Measurements from ENCODE around the gene PLCB1.

The PLCB1 gene

DNA sequence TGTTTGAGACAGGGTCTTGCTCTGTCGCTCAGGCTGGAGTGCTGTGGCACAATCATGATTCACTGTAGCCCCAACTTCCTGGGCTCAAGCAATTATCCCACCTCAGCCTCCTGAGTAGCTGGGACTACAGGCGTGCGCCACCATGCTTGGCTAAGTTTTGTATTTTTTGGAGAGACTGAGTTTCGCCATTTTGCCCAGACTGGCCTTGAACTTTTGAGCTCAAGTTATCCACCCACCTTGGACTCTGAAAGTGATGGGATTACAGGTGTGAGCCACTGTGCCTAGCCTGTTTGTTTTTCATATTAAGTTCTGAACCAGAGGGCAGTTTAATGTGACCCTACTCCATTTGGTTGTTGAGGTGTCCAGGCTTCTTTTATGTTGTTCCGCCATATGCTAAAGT lies 194.8 kb downstream of the PLCB1 start:
- no peak overlapping the region for H3K9ac ChIP-seq (ENCODE audit: low read depth in 1 of 2, low read length in 2 of 2)
- no peaks in the 10 kb centered on the region for H3K4me1 ChIP-seq (ENCODE audit: control insufficient read depth in 2 of 2, insufficient read depth in 2 of 2, low read length in 2 of 2)
- H3K36me3 ChIP-seq (ENCODE audit: control insufficient read depth in 2 of 2, insufficient read depth in 2 of 2, low read length in 2 of 2): no peaks in the 10 kb centered on the region
- H3K27me3 ChIP-seq (ENCODE audit: control insufficient read depth in 2 of 2, insufficient read depth in 2 of 2, low read length in 2 of 2): no peaks in the 10 kb centered on the region
- H3K4me3 ChIP-seq (ENCODE audit: low read length in 2 of 2): no peak overlapping the region
- no peak overlapping the region for H3K27ac ChIP-seq (ENCODE audit: low read depth in 2 of 2, low read length in 2 of 2)
- no peaks in the 10 kb centered on the region for H3K9me3 ChIP-seq (ENCODE audit: control insufficient read depth in 2 of 2, low read length in 2 of 2)

DNA sequence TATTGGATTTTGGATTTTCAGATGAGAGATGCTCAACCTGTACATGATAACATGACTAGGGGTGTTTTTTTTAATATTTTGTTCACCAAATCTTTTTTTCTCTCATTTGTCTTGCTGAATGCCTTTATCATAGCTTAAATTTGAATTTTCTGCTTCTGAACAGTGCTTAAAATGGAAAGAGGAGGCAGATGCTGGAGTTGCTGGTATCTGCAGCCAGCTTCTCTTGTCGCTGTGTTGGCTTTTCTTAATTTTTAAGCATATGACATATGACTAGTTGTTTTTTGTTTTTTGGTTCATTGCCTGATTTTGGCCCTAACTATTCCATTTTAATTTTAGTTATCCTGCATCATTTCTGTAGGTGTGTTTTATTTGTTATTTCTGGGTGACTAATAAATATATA lies 196.1 kb downstream of the PLCB1 start:
- H3K4me3 ChIP-seq (ENCODE audit: low read length in 2 of 2): no peak overlapping the region

DNA sequence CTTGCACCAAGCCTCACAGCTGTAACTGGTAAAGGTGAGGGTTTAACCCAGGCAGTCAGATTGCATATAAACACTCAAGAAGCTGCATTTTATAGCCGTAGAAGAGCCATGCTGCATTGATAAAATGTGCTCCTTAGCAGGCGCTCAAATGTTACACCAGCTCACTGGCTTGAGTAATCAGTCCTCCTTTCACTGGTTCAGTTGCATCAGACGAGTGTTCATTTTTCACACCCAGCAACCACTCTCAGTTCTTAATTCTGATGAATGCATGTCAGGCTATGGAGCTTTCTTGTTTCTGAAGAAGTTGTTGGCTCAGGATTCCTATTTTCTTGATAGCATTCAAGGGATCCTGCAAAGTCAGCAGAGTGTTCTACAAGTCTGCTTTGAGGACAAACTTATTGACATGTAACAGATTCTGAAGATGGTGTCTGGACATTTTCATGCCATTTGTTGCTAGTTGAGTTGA lies 198.3 kb downstream of the PLCB1 start:
- H3K4me3 ChIP-seq (ENCODE audit: low read length in 2 of 2): no peak overlapping the region
- no peaks in the 10 kb centered on the region for H3K36me3 ChIP-seq (ENCODE audit: control insufficient read depth in 2 of 2, insufficient read depth in 2 of 2, low read length in 2 of 2)

More for the DNA sequence above, 196.1 kb downstream of the PLCB1 start:
- Histone ChIP-seq H3K9me3 (ENCODE audit: control insufficient read depth in 2 of 2, low read length in 2 of 2) (no peaks in the 10 kb centered on the region), H3K27ac (ENCODE audit: low read depth in 2 of 2, low read length in 2 of 2) (no peak overlapping the region), H3K27me3 (ENCODE audit: control insufficient read depth in 2 of 2, insufficient read depth in 2 of 2, low read length in 2 of 2) (no peaks in the 10 kb centered on the region), H3K36me3 (ENCODE audit: control insufficient read depth in 2 of 2, insufficient read depth in 2 of 2, low read length in 2 of 2) (no peaks in the 10 kb centered on the region), H3K9ac (ENCODE audit: low read depth in 1 of 2, low read length in 2 of 2) (no peak overlapping the region), H3K4me1 (ENCODE audit: control insufficient read depth in 2 of 2, insufficient read depth in 2 of 2, low read length in 2 of 2) (no peaks in the 10 kb centered on the region)

DNA sequence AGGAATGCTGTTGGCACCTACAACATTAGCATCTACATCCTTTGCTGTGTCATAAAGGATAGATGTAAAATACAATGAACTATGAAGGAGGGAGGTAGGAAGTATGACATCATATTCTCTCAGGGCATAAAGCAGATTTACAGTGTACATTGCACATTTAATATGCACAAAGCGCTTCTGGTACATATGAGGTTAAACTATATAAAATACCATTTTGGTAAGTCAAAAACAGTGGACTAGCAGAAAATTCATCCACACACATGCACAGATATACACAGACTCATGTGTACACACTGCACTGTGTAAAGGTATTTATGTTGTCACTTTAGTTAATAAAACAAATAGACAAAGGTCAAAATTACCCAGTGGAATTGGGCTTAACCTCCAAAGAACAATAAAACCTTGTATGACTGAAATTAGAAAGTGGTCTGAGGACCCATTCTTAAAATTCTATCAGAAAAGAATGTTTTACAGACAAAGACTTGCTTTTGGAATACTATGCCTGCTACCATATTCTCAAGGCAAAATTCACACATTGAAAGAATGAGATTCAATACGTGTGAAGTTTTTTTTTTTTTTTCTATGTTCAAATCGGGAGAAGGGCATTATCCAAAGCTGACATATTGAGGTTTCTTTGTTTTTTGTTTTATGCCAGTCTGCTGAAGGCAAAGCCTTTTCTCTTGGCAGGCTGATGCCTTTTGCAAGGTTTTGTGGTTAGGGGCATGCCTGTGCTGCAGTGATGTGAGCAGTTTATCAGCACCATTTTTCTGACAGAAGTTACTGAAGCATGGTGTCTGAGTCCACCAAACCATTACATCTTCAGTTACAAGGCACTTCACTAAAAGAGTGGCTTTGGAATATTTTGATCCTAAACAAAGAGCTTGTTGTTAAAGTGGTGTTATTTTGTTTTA lies 199.0 kb downstream of the PLCB1 start:
- no peak overlapping the region for H3K9ac ChIP-seq (ENCODE audit: low read depth in 1 of 2, low read length in 2 of 2)
- H3K9me3 ChIP-seq (ENCODE audit: control insufficient read depth in 2 of 2, low read length in 2 of 2): no peaks in the 10 kb centered on the region
- H3K27me3 ChIP-seq (ENCODE audit: control insufficient read depth in 2 of 2, insufficient read depth in 2 of 2, low read length in 2 of 2): no peaks in the 10 kb centered on the region
- no peak overlapping the region for H3K4me3 ChIP-seq (ENCODE audit: low read length in 2 of 2)
- no peaks in the 10 kb centered on the region for H3K36me3 ChIP-seq (ENCODE audit: control insufficient read depth in 2 of 2, insufficient read depth in 2 of 2, low read length in 2 of 2)
- no peak overlapping the region for H3K27ac ChIP-seq (ENCODE audit: low read depth in 2 of 2, low read length in 2 of 2)
- H3K4me1 ChIP-seq (ENCODE audit: control insufficient read depth in 2 of 2, insufficient read depth in 2 of 2, low read length in 2 of 2): no peaks in the 10 kb centered on the region

More for the DNA sequence above, 198.3 kb downstream of the PLCB1 start:
- H3K27ac ChIP-seq (ENCODE audit: low read depth in 2 of 2, low read length in 2 of 2): no peak overlapping the region
- no peaks in the 10 kb centered on the region for H3K9me3 ChIP-seq (ENCODE audit: control insufficient read depth in 2 of 2, low read length in 2 of 2)
- H3K4me1 ChIP-seq (ENCODE audit: control insufficient read depth in 2 of 2, insufficient read depth in 2 of 2, low read length in 2 of 2): no peaks in the 10 kb centered on the region
- H3K9ac ChIP-seq (ENCODE audit: low read depth in 1 of 2, low read length in 2 of 2): no peak overlapping the region
- H3K27me3 ChIP-seq (ENCODE audit: control insufficient read depth in 2 of 2, insufficient read depth in 2 of 2, low read length in 2 of 2): no peaks in the 10 kb centered on the region

DNA sequence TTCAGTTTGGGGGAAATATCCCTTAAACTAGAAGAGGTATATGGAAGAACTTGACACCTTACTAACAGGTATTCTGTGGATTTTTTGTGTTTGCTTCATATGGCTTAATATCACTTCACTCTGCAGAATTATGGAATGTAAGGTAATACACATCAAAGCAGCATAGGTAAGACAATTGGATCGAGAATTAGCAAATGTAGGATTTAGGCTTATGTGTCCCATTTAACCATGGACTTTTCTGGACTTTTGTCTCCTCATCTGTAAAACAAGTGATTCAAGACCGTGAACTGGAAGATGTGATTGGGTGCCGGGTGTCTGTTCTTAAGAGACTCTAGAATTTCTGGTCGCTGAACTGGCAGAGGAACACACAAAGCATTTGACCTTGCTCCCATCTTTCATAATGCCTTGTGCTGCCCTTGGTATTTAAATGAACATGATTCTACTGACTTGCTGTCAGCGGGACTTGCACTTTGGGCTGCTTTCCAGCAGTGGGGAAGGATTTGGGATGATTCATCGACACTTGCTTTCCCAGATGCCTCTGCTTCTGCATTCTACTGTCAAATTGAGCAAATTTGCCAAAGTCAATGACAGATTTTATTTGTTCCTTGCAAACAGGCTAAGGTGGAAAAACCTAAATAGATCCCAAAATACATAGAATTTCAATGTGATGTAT lies 199.8 kb downstream of the PLCB1 start:
- Histone ChIP-seq H3K4me1 (ENCODE audit: control insufficient read depth in 2 of 2, insufficient read depth in 2 of 2, low read length in 2 of 2) (no peaks in the 10 kb centered on the region), H3K27me3 (ENCODE audit: control insufficient read depth in 2 of 2, insufficient read depth in 2 of 2, low read length in 2 of 2) (no peaks in the 10 kb centered on the region), H3K9ac (ENCODE audit: low read depth in 1 of 2, low read length in 2 of 2) (no peak overlapping the region), H3K4me3 (ENCODE audit: low read length in 2 of 2) (no peak overlapping the region), H3K36me3 (ENCODE audit: control insufficient read depth in 2 of 2, insufficient read depth in 2 of 2, low read length in 2 of 2) (no peaks in the 10 kb centered on the region), H3K9me3 (ENCODE audit: control insufficient read depth in 2 of 2, low read length in 2 of 2) (no peaks in the 10 kb centered on the region), H3K27ac (ENCODE audit: low read depth in 2 of 2, low read length in 2 of 2) (no peak overlapping the region)

DNA sequence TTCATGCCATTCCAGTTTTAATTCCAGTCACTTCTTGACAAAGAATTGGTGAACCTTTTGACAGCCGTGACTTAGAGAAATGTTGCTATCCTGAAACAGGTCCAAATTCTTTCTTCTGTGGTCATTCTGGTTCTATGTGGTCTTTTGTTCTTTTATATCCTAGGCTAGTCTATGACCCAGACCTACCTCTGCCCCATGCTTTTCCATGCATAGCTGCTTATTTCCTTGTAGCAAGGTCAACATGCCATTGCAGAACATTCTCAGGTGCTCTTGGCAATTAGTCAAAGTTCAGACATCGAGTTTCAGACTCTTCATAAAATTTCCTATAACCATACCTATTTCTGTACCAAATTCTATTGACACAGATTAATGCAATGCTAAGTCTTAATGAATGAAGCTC lies 202.6 kb downstream of the PLCB1 start:
- Histone ChIP-seq H3K9me3 (ENCODE audit: control insufficient read depth in 2 of 2, low read length in 2 of 2) (no peaks in the 10 kb centered on the region), H3K27me3 (ENCODE audit: control insufficient read depth in 2 of 2, insufficient read depth in 2 of 2, low read length in 2 of 2) (no peaks in the 10 kb centered on the region), H3K9ac (ENCODE audit: low read depth in 1 of 2, low read length in 2 of 2) (no peak overlapping the region), H3K27ac (ENCODE audit: low read depth in 2 of 2, low read length in 2 of 2) (no peak overlapping the region), H3K4me1 (ENCODE audit: control insufficient read depth in 2 of 2, insufficient read depth in 2 of 2, low read length in 2 of 2) (no peaks in the 10 kb centered on the region), H3K4me3 (ENCODE audit: low read length in 2 of 2) (no peak overlapping the region), H3K36me3 (ENCODE audit: control insufficient read depth in 2 of 2, insufficient read depth in 2 of 2, low read length in 2 of 2) (no peaks in the 10 kb centered on the region)

DNA sequence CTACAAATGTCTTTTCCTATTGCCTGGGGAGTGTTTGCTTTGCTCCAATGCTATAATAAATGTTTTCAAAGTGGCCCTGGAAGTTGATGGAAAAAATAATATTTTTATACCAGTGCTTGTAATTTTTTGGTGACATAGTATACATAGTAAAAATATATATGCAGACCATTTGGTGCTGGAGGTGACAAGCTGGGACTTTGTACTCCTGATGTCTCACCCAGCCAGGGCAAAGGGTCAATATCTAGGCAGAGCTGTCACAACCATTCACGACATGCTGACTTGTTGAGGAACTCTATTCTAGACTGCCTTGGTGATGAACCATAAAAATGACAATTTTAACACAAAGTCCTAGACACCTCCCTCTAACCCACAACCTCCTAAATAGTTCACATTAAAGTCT lies 203.0 kb downstream of the PLCB1 start:
- H3K9me3 ChIP-seq (ENCODE audit: control insufficient read depth in 2 of 2, low read length in 2 of 2): no peaks in the 10 kb centered on the region
- no peak overlapping the region for H3K4me3 ChIP-seq (ENCODE audit: low read length in 2 of 2)
- no peaks in the 10 kb centered on the region for H3K36me3 ChIP-seq (ENCODE audit: control insufficient read depth in 2 of 2, insufficient read depth in 2 of 2, low read length in 2 of 2)
- H3K27ac ChIP-seq (ENCODE audit: low read depth in 2 of 2, low read length in 2 of 2): no peak overlapping the region
- no peaks in the 10 kb centered on the region for H3K27me3 ChIP-seq (ENCODE audit: control insufficient read depth in 2 of 2, insufficient read depth in 2 of 2, low read length in 2 of 2)
- no peak overlapping the region for H3K9ac ChIP-seq (ENCODE audit: low read depth in 1 of 2, low read length in 2 of 2)
- H3K4me1 ChIP-seq (ENCODE audit: control insufficient read depth in 2 of 2, insufficient read depth in 2 of 2, low read length in 2 of 2): no peaks in the 10 kb centered on the region

DNA sequence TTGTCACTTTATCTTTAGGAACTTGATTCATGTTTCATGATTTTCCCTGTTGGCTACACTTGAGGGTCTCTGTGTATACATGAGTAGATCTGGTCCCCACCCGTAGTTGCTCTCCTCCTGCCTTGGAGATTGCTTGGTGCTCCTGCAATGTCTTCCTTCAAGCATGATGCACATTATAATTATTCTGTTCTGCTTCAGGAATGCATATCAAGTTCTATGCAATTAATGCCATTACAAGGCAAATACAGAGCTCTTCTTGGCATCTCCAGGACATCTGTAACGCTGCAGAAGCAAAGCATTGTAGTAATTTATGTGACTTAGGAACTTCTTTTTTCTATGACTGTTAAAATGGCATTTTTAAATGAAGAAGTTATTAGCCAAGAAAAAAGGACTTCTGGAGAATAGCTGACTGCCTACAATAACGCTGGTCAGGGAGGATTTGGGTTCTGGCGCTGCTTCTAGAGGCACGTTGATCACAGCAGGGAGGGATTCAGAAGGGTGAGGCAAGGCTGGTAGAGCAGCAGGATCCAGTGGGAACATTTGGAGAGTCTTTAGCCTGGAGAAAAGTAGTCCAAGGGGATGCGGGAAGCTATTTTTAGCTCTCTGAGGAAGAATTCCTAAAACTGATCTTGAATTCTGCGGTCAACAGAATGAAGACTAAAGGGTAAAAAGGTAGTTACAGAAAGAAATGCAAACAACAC lies 203.6 kb downstream of the PLCB1 start:
- Histone ChIP-seq H3K4me3 (ENCODE audit: low read length in 2 of 2) (no peak overlapping the region), H3K9ac (ENCODE audit: low read depth in 1 of 2, low read length in 2 of 2) (no peak overlapping the region), H3K9me3 (ENCODE audit: control insufficient read depth in 2 of 2, low read length in 2 of 2) (no peaks in the 10 kb centered on the region), H3K27me3 (ENCODE audit: control insufficient read depth in 2 of 2, insufficient read depth in 2 of 2, low read length in 2 of 2) (no peaks in the 10 kb centered on the region), H3K27ac (ENCODE audit: low read depth in 2 of 2, low read length in 2 of 2) (no peak overlapping the region), H3K36me3 (ENCODE audit: control insufficient read depth in 2 of 2, insufficient read depth in 2 of 2, low read length in 2 of 2) (no peaks in the 10 kb centered on the region), H3K4me1 (ENCODE audit: control insufficient read depth in 2 of 2, insufficient read depth in 2 of 2, low read length in 2 of 2) (no peaks in the 10 kb centered on the region)

DNA sequence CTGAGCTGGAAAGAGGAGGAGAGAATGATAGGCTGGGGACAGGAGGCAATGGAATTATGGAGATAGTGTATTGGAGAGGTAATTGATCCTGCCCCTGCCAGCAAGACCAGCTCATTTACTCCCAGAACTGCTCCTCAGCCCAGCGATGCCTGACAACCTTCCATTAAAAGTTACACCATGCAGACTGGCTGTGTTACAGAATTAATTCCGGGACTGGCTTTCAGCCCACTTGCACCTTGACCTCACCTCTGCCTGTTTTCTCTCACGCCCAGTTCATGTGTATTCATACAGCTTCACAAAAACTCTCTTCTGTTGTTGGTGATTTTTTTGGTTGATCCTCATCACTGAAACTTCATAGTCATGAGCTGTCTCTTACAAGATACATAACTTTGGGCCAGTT lies 207.3 kb downstream of the PLCB1 start:
- Histone ChIP-seq H3K27ac (ENCODE audit: low read depth in 2 of 2, low read length in 2 of 2) (no peak overlapping the region), H3K27me3 (ENCODE audit: control insufficient read depth in 2 of 2, insufficient read depth in 2 of 2, low read length in 2 of 2) (no peaks in the 10 kb centered on the region), H3K4me3 (ENCODE audit: low read length in 2 of 2) (no peak overlapping the region), H3K9ac (ENCODE audit: low read depth in 1 of 2, low read length in 2 of 2) (no peak overlapping the region), H3K36me3 (ENCODE audit: control insufficient read depth in 2 of 2, insufficient read depth in 2 of 2, low read length in 2 of 2) (no peaks in the 10 kb centered on the region), H3K9me3 (ENCODE audit: control insufficient read depth in 2 of 2, low read length in 2 of 2) (no peaks in the 10 kb centered on the region), H3K4me1 (ENCODE audit: control insufficient read depth in 2 of 2, insufficient read depth in 2 of 2, low read length in 2 of 2) (no peaks in the 10 kb centered on the region)

DNA sequence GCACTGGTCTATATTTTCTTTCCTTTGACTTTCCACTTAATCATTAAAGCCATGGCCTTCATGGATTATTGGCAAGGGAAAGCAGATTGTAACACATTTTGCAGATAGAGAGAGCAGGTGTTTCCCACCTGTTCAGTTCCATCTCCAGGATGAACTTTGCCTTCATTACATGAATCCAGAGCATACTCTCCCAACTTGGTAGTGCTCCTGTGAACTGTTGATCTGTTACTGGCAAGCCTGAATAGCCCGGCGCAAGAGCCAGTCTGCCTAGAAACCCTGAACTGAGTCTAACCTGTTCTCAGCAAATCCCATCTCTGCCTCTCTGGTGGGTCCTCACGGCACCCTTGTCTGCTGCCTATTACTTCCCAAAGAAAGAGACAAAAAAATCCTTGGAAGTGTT lies 210.3 kb downstream of the PLCB1 start:
- Histone ChIP-seq H3K4me1 (ENCODE audit: control insufficient read depth in 2 of 2, insufficient read depth in 2 of 2, low read length in 2 of 2) (no peaks in the 10 kb centered on the region), H3K9me3 (ENCODE audit: control insufficient read depth in 2 of 2, low read length in 2 of 2) (no peaks in the 10 kb centered on the region), H3K36me3 (ENCODE audit: control insufficient read depth in 2 of 2, insufficient read depth in 2 of 2, low read length in 2 of 2) (no peaks in the 10 kb centered on the region), H3K27ac (ENCODE audit: low read depth in 2 of 2, low read length in 2 of 2) (no peak overlapping the region), H3K27me3 (ENCODE audit: control insufficient read depth in 2 of 2, insufficient read depth in 2 of 2, low read length in 2 of 2) (no peaks in the 10 kb centered on the region), H3K9ac (ENCODE audit: low read depth in 1 of 2, low read length in 2 of 2) (no peak overlapping the region), H3K4me3 (ENCODE audit: low read length in 2 of 2) (no peak overlapping the region)
